Hematopoietic multipotent progenitor cell (in vitro differentiated cells): Measurements from ENCODE around the gene COPS7B. TPM values are rescaled to one million over a fixed set of nuclear protein-coding genes. Genes with fewer than 3 reads are reported as not detected.
"Not testable (repeated sequence)": the region's sequence is repeated elsewhere in the genome, so short reads cannot be mapped to it uniquely, and the experiment has no call there.

Source experiments
- DNase-seq, 3 donors: peaks; one replicate each; pipeline ENCODE4 v3.0.0-alpha.2; 2011 to 2015; ENCODE audit warnings: low read depth in 2 of 3, low spot score in 2 of 3
- total RNA-seq: library from RNA; depleted of rRNA; stranded (reverse); fragments of >200 nt; gene quantifications from one replicate; pipeline ENCODE4 v1.2.3, GENCODE V29; 2012

Gene COPS7B
- 22.6 TPM for total RNA-seq

- DNase-seq, result peak; percentile 66 to 89 (median 88)
These were observed at the start of gene COPS7B for GRCh38 chr2:231786177-231786916. TSS of gene COPS7B (plus strand) at chr2:231786445. CDS start at chr2:231788571, 2,126 bp downstream.

GRCh38 chr2:231737761-231738160, 48.5 kb upstream of the COPS7B start:
- no peak for DNase-seq

GRCh38 chr2:231743376-231744116, 42.7 kb upstream of the COPS7B start:
- DNase-seq, result no peak

GRCh38 chr2:231745303-231746038, 40.8 kb upstream of the COPS7B start:
- DNase-seq, result no peak

GRCh38 chr2:231748153-231748896, 37.9 kb upstream of the COPS7B start:
- DNase-seq, result not testable (repeated sequence)

GRCh38 chr2:231749016-231749415, 37.2 kb upstream of the COPS7B start:
- not testable (repeated sequence) for DNase-seq

- no peak for DNase-seq
These were observed 35.0 kb upstream of the COPS7B start for GRCh38 chr2:231751042-231751815.

GRCh38 chr2:231752061-231752460, 34.2 kb upstream of the COPS7B start:
- no peak for DNase-seq

GRCh38 chr2:231761735-231762134, 24.5 kb upstream of the COPS7B start:
- no peak for DNase-seq

GRCh38 chr2:231764124-231764523, 22.1 kb upstream of the COPS7B start:
- no peak for DNase-seq

GRCh38 chr2:231764760-231765159, 21.5 kb upstream of the COPS7B start:
- no peak for DNase-seq

GRCh38 chr2:231765496-231765929, 20.7 kb upstream of the COPS7B start:
- peak in 2 of 3 donors; percentile 15 to 59 for DNase-seq

GRCh38 chr2:231769170-231770136, 16.8 kb upstream of the COPS7B start:
- DNase-seq, result no peak

GRCh38 chr2:231780123-231780908, 5.9 kb upstream of the COPS7B start:
- DNase-seq, result peak in 2 of 3 donors; percentile 14 to 26

GRCh38 chr2:231780909-231781797, 5.1 kb upstream of the COPS7B start, which contains the start of gene PDE6D:
TSS of gene PDE6D (minus strand) at chr2:231781282. CDS start at chr2:231781114, 168 bp downstream.
- peak; percentile 95 to 96 (median 95) for DNase-seq
